Measurements from ENCODE around the gene NUDT4.

NUDT4 gene

GRCh38 chr12:93377252-93378195 is at the start of gene NUDT4:
Gene NUDT4 (plus strand): TSS chr12:93377925. CDS start chr12:93378323, 398 bp downstream.
- DNase-seq: peak; percentile 98

- DNase-seq: no peak
Observed at GRCh38 chr12:93333054-93333453, 44.7 kb upstream of the NUDT4 start.

GRCh38 chr12:93333828-93334227 is 43.9 kb upstream of the NUDT4 start:
- no peak for DNase-seq

- no peak for DNase-seq
Observed at GRCh38 chr12:93335603-93336162, 42.0 kb upstream of the NUDT4 start.

GRCh38 chr12:93336291-93336741 is 41.4 kb upstream of the NUDT4 start:
- no peak for DNase-seq

GRCh38 chr12:93338598-93338997 is 39.1 kb upstream of the NUDT4 start:
- DNase-seq: no peak

- no peak for DNase-seq
Observed at GRCh38 chr12:93339695-93340094, 38.0 kb upstream of the NUDT4 start.

- DNase-seq: no peak
Observed at GRCh38 chr12:93341409-93342049, 36.2 kb upstream of the NUDT4 start.

GRCh38 chr12:93347054-93347785 is 30.5 kb upstream of the NUDT4 start:
- no peak for DNase-seq

- DNase-seq: no peak
Observed at GRCh38 chr12:93348575-93349435, 28.9 kb upstream of the NUDT4 start.

- DNase-seq: no peak
Observed at GRCh38 chr12:93351726-93352125, 26.0 kb upstream of the NUDT4 start.

GRCh38 chr12:93352321-93352720 is 25.4 kb upstream of the NUDT4 start:
- no peak for DNase-seq

- no peak for DNase-seq
Observed at GRCh38 chr12:93356214-93356613, 21.5 kb upstream of the NUDT4 start.

GRCh38 chr12:93358058-93358457 is 19.7 kb upstream of the NUDT4 start:
- DNase-seq: no peak

GRCh38 chr12:93358821-93359220 is 18.9 kb upstream of the NUDT4 start:
- DNase-seq: no peak

- DNase-seq: no peak
Observed at GRCh38 chr12:93360688-93361087, 17.0 kb upstream of the NUDT4 start.

- DNase-seq: no peak
Observed at GRCh38 chr12:93361151-93361919, 16.4 kb upstream of the NUDT4 start.

GRCh38 chr12:93363841-93364297 is 13.9 kb upstream of the NUDT4 start:
- DNase-seq: no peak

GRCh38 chr12:93365616-93366405 is 11.9 kb upstream of the NUDT4 start:
- no peak for DNase-seq

- DNase-seq: no peak
Observed at GRCh38 chr12:93366422-93366821, 11.3 kb upstream of the NUDT4 start.
